SK-N-MC (cell line): ENCODE measurements around the gene JPH2.

Experiments
- EZH2 ChIP-seq: fragments of 200-600 bp; sonication (generic); IDR thresholded peaks from one replicate; pipeline ENCODE4 v1.6.1; 2017; ENCODE audit warnings: antibody characterized with exemption
- FOXP2 ChIP-seq: optimal IDR thresholded peaks from 2 replicates; pipeline ENCODE3; 2011; ENCODE audit warnings: mild to moderate bottlenecking, moderate library complexity; ENCODE audit not compliant: insufficient read depth; ENCODE audit errors: extremely low read length, control extremely low read depth
- POLR2AphosphoS5 ChIP-seq: IDR thresholded peaks from 2 replicates; pipeline ENCODE4 v1.6.1; 2012; ENCODE audit warnings: mild to moderate bottlenecking, low read depth, low read length, borderline replicate concordance

- TF ChIP-seq POLR2AphosphoS5, result no peak
- no peak for TF ChIP-seq EZH2
- TF ChIP-seq FOXP2, result no peak
Observed at GRCh38 chr20:44228465-44229258, 41.7 kb upstream of the JPH2 start.
